HFF-Myc (cell line): ENCODE results near the gene ABHD1.

Experiments used
- DNase-seq: peaks from one replicate; pipeline ENCODE4 v3.0.0-alpha.2; 2011; ENCODE audit warnings: low read depth; ENCODE audit errors: extremely low read depth
- H3K4me3 ChIP-seq: replicated peaks from 2 replicates; pipeline ENCODE4 v1.5.1; 2011; ENCODE audit warnings: low read depth, mild to moderate bottlenecking, control low read depth, low read length
- CTCF ChIP-seq: IDR thresholded peaks from 2 replicates; pipeline ENCODE4 v1.5.1; 2012; ENCODE audit warnings: mild to moderate bottlenecking, low read depth, low read length, control low read depth; ENCODE audit errors: missing control alignments

ABHD1 gene

GRCh38 chr2:27127883-27128667, 4.5 kb downstream of the ABHD1 start:
- no peak for DNase-seq

GRCh38 chr2:27128668-27129571, 5.3 kb downstream of the ABHD1 start:
- no peak overlapping the region for H3K4me3 ChIP-seq
- no peak for TF ChIP-seq CTCF
- no peak for DNase-seq

More at GRCh38 chr2:27127883-27128667, 4.5 kb downstream of the ABHD1 start:
- H3K4me3 ChIP-seq = no peak overlapping the region
- TF ChIP-seq CTCF = no peak

GRCh38 chr2:27130396-27130795, 6.8 kb downstream of the ABHD1 start:
- TF ChIP-seq CTCF = no peak
- DNase-seq = no peak
- H3K4me3 ChIP-seq = no peak overlapping the region

- H3K4me3 ChIP-seq = no peak overlapping the region
- DNase-seq = no peak
- TF ChIP-seq CTCF = no peak
Measured at GRCh38 chr2:27131429-27131828, 7.8 kb downstream of the ABHD1 start.

- no peak for DNase-seq
- H3K4me3 ChIP-seq = peak overlapping the region; percentile 94
- TF ChIP-seq CTCF = no peak
Measured at GRCh38 chr2:27133195-27133875, 9.7 kb downstream of the ABHD1 start.

GRCh38 chr2:27133905-27134780, 10.5 kb downstream of the ABHD1 start, which contains the start of gene PREB:
Gene PREB, minus strand, starts transcription at chr2:27134636. Its CDS starts 215 bp downstream, at chr2:27134421.
- peak; percentile 30 for TF ChIP-seq CTCF
- H3K4me3 ChIP-seq = peak within 1 kb of the TSS; percentile 94
- DNase-seq = peak; percentile 79
